Measurements from ENCODE around the gene WASF2.
"Not testable (repeated sequence)": the region's sequence is repeated elsewhere in the genome, so short reads cannot be mapped to it uniquely, and the experiment has no call there.

The WASF2 gene

DNA sequence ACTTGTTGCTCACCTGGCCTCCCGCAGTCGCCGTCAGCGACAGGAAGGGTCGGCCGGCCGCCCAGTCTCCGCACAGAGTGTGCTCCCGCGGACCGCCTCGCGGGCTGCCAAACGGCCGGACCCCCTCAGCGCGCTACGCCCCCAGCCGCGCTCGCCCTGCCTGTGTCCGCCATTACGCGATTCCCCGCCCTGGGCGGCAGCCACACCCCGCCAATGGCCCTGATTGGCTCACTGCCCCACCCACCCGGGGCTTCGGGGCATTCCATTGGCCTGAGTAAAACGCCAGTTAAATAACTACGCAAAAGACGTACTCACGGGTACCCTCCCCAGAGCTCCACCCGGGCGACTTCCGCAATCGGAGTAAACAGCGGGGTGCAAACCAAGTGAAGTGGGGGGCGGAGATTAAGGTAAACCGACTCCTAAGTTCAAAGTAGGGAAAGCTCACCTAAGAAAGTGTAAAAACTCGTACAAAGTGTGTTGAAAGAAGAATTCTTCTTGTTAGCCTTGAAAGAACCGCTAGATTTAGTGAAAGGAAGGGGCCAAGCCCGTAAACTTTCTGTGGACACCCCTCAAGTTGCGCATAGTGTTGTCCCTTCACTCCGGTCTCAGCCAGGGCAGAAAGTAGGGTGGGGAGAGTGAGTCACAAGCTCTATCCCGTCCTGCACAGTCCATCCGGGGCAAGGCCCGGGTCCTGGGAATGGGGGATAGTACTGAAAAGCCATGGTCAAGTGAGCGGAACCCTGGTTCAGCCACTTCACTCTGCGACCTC is at the start of gene WASF2:
WASF2 (minus strand) TSS at position 195 of the 769 bp plus-strand sequence. CDS start 61,277 bp downstream, outside the sequence.
- H3K9me3 ChIP-seq (ENCODE audit: low read depth, low read length) = no peaks in the 10 kb centered on the region
- TF ChIP-seq FOXP2 (optimal IDR thresholded peaks at IDR 0.05; ENCODE audit: control extremely low read depth, extremely low read length, insufficient read depth) (peak; percentile 74), POLR2AphosphoS5 (IDR thresholded peaks at IDR 0.05; ENCODE audit: borderline replicate concordance, low read depth, low read length) (peak; percentile 70), EZH2 (IDR thresholded peaks at IDR 0.05) (no peak)
- no peaks in the 10 kb centered on the region for H3K36me3 ChIP-seq (ENCODE audit: insufficient read depth, low read length)
- H3K4me3 ChIP-seq = peak within 1 kb of the TSS; percentile 89
- peak within 1 kb of the TSS; percentile 93 for H3K27ac ChIP-seq
- DNase-seq (ENCODE audit: low read depth, low spot score) = peak; percentile 96
- peak within 1 kb of the TSS; percentile 95 for H3K9ac ChIP-seq (ENCODE audit: insufficient read length)

DNA sequence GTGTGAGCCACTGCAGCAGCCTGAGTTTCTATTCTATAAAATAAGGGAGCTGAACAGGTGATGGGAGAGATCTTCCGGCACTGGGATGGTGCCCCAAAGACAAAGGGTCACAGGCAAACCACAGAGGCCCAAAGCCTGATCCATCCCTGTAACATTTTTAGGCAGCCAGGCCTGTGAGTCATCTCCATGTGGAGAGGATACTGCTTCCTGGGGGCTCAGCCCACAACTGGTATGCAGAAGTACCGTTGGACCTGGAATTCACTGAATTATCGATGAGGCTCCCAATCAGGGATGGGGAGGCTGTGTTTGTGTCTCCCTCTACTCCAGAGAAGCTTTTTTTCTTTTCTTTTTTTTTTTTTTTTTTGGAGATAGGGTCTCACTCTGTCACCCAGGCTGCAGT is 48.8 kb upstream of the WASF2 start:
- DNase-seq (ENCODE audit: low read depth, low spot score) = no peak
- no peaks in the 10 kb centered on the region; the same call in 1 of the 2 replicates for H3K36me3 ChIP-seq (ENCODE audit: insufficient read depth, low read length)
- no peak overlapping the region for H3K4me3 ChIP-seq
- H3K9ac ChIP-seq (ENCODE audit: insufficient read length) = no peak overlapping the region
- H3K27ac ChIP-seq = no peak overlapping the region
- TF ChIP-seq FOXP2 (optimal IDR thresholded peaks at IDR 0.05; ENCODE audit: control extremely low read depth, extremely low read length, insufficient read depth) = no peak
- TF ChIP-seq POLR2AphosphoS5 (IDR thresholded peaks at IDR 0.05; ENCODE audit: borderline replicate concordance, low read depth, low read length) = no peak
- TF ChIP-seq EZH2 (IDR thresholded peaks at IDR 0.05) = no peak
- no peaks in the 10 kb centered on the region for H3K9me3 ChIP-seq (ENCODE audit: low read depth, low read length)

DNA sequence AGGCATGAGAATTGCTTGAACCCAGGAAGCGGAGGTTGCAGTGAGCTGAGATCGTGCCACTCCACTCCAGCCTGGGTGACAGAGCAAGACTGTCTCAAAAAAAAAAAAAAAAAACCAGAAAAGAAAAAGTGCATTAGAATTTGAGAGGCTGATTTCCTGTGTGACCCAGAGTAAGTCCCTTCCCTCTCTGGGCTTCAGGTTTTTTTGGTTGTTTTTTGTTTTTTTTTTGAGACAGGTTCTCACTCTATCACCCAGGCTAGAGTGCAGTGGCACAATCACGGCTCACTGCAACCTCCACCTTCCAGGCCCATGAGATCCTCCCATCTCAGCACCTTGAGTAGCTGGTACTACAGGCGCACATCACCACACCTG is 48.3 kb upstream of the WASF2 start:
- not testable (repeated sequence) for H3K27ac ChIP-seq; DNase-seq (ENCODE audit: low read depth, low spot score); H3K4me3 ChIP-seq; H3K36me3 ChIP-seq (ENCODE audit: insufficient read depth, low read length); H3K9ac ChIP-seq (ENCODE audit: insufficient read length); H3K9me3 ChIP-seq (ENCODE audit: low read depth, low read length)

DNA sequence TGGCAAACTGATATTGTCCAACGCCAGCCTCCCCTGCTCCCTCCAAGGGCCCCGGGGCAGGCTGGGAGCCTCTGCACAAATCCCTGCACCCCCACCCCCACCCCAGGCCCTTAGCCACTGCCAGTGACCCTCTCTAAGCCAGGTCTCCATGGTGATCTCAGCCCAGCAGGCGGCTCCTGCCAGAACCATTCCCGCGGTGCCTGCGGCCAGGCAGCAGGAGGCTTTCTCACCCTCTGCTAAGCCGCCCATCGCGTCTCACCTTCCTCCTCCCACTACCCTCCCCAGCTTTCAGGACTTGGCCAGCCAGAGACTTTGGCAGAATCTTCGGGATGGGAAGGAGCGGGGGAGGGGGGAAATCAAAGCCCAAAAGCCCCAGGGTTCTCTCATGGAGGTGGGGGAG is 46.8 kb upstream of the WASF2 start:
- no peak overlapping the region for H3K4me3 ChIP-seq
- TF ChIP-seq FOXP2 (optimal IDR thresholded peaks at IDR 0.05; ENCODE audit: control extremely low read depth, extremely low read length, insufficient read depth) = no peak
- no peak for TF ChIP-seq EZH2 (IDR thresholded peaks at IDR 0.05)
- no peak for TF ChIP-seq POLR2AphosphoS5 (IDR thresholded peaks at IDR 0.05; ENCODE audit: borderline replicate concordance, low read depth, low read length)
- H3K9ac ChIP-seq (ENCODE audit: insufficient read length) = no peak overlapping the region
- H3K27ac ChIP-seq = no peak overlapping the region
- H3K36me3 ChIP-seq (ENCODE audit: insufficient read depth, low read length) = no peaks in the 10 kb centered on the region; the same call in 1 of the 2 replicates
- H3K9me3 ChIP-seq (ENCODE audit: low read depth, low read length) = no peaks in the 10 kb centered on the region
- DNase-seq (ENCODE audit: low read depth, low spot score) = no peak

DNA sequence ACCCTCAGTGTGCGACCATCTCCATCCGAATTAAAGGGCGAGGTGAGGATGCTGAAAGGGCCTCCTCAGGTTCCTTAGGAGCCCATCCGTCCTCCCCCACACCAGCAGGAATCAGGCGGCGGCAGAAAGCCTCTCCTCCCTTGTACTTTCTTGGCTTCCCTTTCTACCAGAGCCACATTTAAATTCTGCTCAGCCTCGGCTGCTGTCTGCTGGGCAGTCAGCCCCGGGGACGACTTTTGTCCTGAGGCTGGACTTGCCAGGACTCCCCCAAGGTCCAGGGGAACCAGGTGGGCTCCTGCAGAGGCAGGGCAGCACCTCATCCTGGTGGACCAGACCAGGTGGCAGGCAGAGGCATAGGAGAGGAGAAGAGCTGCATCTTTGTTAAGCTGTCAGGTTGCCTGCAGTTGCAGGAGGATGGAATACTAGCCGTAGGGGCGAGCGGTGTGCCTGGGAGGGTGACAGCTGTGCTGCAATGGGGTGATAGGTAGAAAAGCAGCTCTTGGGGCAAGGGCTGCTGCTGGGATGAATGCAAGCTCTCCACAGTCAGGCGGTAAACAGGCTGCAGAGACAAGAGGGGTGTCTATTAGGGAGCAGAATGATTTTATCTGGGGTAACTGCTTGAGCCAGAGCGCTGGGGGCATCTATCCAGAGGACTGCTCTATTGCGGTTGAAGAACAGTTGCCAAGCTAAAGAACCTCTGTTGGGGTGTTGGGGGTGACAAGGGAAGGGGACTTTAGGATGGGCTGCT is 46.2 kb upstream of the WASF2 start:
- no peaks in the 10 kb centered on the region; the same call in 1 of the 2 replicates for H3K36me3 ChIP-seq (ENCODE audit: insufficient read depth, low read length)
- no peak for DNase-seq (ENCODE audit: low read depth, low spot score)
- no peak for TF ChIP-seq FOXP2 (optimal IDR thresholded peaks at IDR 0.05; ENCODE audit: control extremely low read depth, extremely low read length, insufficient read depth)
- H3K27ac ChIP-seq = no peak overlapping the region
- no peak overlapping the region for H3K4me3 ChIP-seq
- H3K9me3 ChIP-seq (ENCODE audit: low read depth, low read length) = no peaks in the 10 kb centered on the region
- H3K9ac ChIP-seq (ENCODE audit: insufficient read length) = no peak overlapping the region

GRCh38 chr1:27535386-27535785 is 45.4 kb upstream of the WASF2 start:
- no peak for TF ChIP-seq EZH2 (IDR thresholded peaks at IDR 0.05)
- TF ChIP-seq FOXP2 (optimal IDR thresholded peaks at IDR 0.05; ENCODE audit: control extremely low read depth, extremely low read length, insufficient read depth) = no peak
- no peak for TF ChIP-seq POLR2AphosphoS5 (IDR thresholded peaks at IDR 0.05; ENCODE audit: borderline replicate concordance, low read depth, low read length)
- Histone ChIP-seq H3K9me3 (ENCODE audit: low read depth, low read length) (no peaks in the 10 kb centered on the region), H3K27ac (no peak overlapping the region), H3K4me3 (no peak overlapping the region), H3K36me3 (ENCODE audit: insufficient read depth, low read length) (no peaks in the 10 kb centered on the region; the same call in 1 of the 2 replicates), H3K9ac (ENCODE audit: insufficient read length) (no peak overlapping the region)
- no peak for DNase-seq (ENCODE audit: low read depth, low spot score)

- no peaks in the 10 kb centered on the region for H3K36me3 ChIP-seq (ENCODE audit: insufficient read depth, low read length)
- H3K27ac ChIP-seq = peak overlapping the region; percentile 62; the same call in 1 of the 2 replicates
- TF ChIP-seq POLR2AphosphoS5 (IDR thresholded peaks at IDR 0.05; ENCODE audit: borderline replicate concordance, low read depth, low read length) = no peak
- no peak for TF ChIP-seq EZH2 (IDR thresholded peaks at IDR 0.05)
- no peak overlapping the region for H3K9ac ChIP-seq (ENCODE audit: insufficient read length)
- H3K9me3 ChIP-seq (ENCODE audit: low read depth, low read length) = no peaks in the 10 kb centered on the region
- no peak overlapping the region for H3K4me3 ChIP-seq
- DNase-seq (ENCODE audit: low read depth, low spot score) = no peak
Observed at GRCh38 chr1:27531959-27532685, 42.2 kb upstream of the WASF2 start.

GRCh38 chr1:27530192-27530591 is 40.2 kb upstream of the WASF2 start:
- Histone ChIP-seq H3K9me3 (ENCODE audit: low read depth, low read length) (no peaks in the 10 kb centered on the region), H3K4me3 (no peak overlapping the region), H3K9ac (ENCODE audit: insufficient read length) (no peak overlapping the region), H3K36me3 (ENCODE audit: insufficient read depth, low read length) (no peaks in the 10 kb centered on the region), H3K27ac (peak overlapping the region; percentile 72; the same call in 1 of the 2 replicates)
- TF ChIP-seq EZH2 (IDR thresholded peaks at IDR 0.05) (no peak), POLR2AphosphoS5 (IDR thresholded peaks at IDR 0.05; ENCODE audit: borderline replicate concordance, low read depth, low read length) (no peak), FOXP2 (optimal IDR thresholded peaks at IDR 0.05; ENCODE audit: control extremely low read depth, extremely low read length, insufficient read depth) (no peak)
- no peak for DNase-seq (ENCODE audit: low read depth, low spot score)

Data from SK-N-MC (cell line).